Measurements from ENCODE around the gene PTPN7.

PTPN7 gene

DNA sequence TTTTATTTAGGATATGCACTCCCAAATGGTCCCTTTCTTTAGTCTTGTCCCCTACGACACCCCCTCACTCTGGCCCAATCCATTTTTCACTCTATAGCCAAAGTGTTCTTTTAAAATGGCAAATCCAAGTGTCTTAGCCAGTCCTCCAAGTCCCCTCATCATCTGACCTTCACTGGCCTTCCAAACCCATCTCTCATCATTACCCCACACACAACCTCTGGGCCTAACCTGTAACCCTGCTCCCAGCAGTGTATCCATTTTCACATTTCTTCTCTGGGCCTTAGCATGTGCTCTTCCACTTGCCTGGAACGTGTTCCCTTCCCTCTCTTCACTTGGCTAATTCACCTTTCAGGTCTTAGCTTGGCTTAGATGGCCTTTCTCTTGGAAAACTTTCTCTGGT, 9.4 kb downstream of the PTPN7 start:
- no peak for TF ChIP-seq CTCF (conservative IDR thresholded peaks at IDR 0.05)

GRCh38 chr1:202150602-202151001, 9.8 kb downstream of the PTPN7 start:
- no peak for TF ChIP-seq CTCF (conservative IDR thresholded peaks at IDR 0.05)
- H3K27ac ChIP-seq = no peak overlapping the region

More for the DNA sequence above, 9.4 kb downstream of the PTPN7 start:
- no peak overlapping the region for H3K27ac ChIP-seq

DNA sequence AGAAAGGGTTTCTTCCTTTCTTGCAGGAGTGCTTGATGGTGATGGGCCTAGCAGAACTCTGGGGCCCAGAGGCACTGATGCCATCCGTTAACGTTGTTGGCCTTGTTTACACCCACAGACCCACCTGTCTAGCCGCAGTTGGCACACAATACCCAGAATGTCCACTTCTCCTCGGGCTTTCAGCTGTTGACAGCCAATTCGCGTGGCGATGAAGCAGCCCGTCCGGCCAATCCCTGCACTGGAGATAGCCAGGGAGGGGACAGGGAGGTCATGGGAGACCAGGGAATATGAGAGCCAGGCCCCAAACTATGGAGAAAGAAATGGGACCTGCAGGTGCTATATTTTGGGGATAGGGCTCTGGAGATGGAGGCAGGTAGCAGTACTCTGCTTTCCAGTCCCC, 10.2 kb downstream of the PTPN7 start:
- no peak overlapping the region for H3K27ac ChIP-seq

GRCh38 chr1:202149566-202149965, 10.8 kb downstream of the PTPN7 start:
- no peak for TF ChIP-seq CTCF (conservative IDR thresholded peaks at IDR 0.05)
- H3K27ac ChIP-seq = no peak overlapping the region

More for the DNA sequence above, 10.2 kb downstream of the PTPN7 start:
- no peak for TF ChIP-seq CTCF (conservative IDR thresholded peaks at IDR 0.05)

DNA sequence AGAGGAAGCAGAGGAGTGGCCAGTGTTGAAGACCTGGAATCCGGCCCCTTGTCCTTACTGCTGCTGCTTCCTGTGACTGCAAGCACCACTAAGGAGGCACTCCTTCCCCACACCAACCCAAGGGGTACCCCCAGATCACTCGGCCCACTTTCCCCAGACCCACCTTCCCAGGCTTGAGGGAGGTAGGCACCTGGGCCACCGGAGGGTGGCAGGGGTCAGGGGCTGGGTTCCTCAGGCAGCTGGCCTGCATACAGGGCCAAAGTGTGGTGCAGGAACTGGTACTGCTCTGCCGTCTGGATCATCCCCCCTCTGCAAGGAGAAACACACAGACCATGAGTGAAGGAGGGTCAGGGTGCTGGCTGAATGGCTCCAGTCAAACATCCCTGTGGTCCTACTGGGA, 12.0 kb downstream of the PTPN7 start:
- no peak overlapping the region for H3K27ac ChIP-seq
- TF ChIP-seq CTCF (conservative IDR thresholded peaks at IDR 0.05) = no peak

DNA sequence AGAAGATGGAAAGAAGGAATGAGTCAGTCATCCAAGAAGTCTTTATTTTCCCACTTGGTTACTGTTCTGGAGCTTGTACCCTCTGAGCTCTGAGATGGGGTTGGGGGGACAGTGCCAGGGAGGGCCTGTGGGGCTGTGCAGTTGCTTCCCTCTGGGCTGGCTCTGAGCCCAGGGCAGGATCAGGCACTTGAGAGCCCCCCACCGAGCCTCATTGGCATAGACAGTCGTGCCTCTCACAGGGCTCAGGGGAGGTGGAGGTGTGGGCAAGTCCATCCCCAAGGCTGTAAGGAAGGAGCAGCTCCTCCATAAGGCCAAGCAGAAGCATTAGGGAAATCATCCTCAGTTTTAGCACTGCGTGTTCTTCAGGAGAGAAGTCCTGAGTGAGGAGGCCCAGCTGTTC, 13.4 kb downstream of the PTPN7 start:
- TF ChIP-seq CTCF (conservative IDR thresholded peaks at IDR 0.05) = no peak
- no peak overlapping the region for H3K27ac ChIP-seq

DNA sequence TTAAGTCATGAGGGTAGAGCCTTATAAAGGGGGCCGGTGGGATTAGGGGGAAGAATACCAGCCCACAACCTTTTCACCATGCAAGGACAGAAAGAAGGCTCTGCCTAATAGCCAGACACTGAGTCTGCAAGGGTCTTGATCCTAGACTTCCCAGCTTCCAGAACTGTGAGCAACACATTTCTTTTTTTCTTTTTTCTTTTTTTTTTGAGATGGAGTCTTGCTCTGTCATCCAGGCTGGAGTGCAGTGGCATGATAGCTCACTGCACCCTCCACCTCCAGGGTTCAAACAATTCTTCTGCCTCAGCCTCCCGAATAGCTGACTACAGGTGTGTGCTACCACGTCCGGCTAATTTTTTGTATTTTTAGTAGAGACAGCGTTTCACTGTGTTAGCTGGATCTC, 14.1 kb downstream of the PTPN7 start:
- TF ChIP-seq CTCF (conservative IDR thresholded peaks at IDR 0.05) = no peak

DNA sequence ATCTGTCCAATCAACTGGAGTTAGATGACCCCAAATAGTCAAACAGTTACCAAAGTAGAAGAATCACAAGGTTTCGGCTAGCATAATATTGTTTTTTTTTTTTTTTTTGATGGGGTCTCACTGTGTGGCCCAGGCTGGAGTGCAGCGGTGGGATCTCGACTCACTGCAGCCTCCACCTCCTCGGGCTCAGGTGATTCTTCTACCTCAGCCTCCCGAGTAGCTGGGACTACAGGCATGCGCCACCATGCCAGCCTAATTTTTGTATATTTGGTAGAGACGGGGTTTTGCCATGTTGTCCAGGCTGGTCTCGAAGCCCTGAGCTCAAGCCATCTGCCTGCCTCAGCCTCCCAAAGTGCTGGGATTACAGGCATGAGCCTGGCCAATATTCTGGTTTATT, 14.7 kb downstream of the PTPN7 start:
- H3K27ac ChIP-seq = peak overlapping the region; percentile 92

More for the DNA sequence above, 14.1 kb downstream of the PTPN7 start:
- H3K27ac ChIP-seq = no peak overlapping the region
